GM04503 (cell line): ENCODE measurements around the gene HAAO.

Experiments
- DNase-seq: peaks from one replicate; pipeline ENCODE4 v3.0.0-alpha.2; 2012; ENCODE audit warnings: low read depth

HAAO gene

GRCh38 chr2:42767899-42768705 lies 24.3 kb downstream of the HAAO start:
- no peak for DNase-seq

DNA sequence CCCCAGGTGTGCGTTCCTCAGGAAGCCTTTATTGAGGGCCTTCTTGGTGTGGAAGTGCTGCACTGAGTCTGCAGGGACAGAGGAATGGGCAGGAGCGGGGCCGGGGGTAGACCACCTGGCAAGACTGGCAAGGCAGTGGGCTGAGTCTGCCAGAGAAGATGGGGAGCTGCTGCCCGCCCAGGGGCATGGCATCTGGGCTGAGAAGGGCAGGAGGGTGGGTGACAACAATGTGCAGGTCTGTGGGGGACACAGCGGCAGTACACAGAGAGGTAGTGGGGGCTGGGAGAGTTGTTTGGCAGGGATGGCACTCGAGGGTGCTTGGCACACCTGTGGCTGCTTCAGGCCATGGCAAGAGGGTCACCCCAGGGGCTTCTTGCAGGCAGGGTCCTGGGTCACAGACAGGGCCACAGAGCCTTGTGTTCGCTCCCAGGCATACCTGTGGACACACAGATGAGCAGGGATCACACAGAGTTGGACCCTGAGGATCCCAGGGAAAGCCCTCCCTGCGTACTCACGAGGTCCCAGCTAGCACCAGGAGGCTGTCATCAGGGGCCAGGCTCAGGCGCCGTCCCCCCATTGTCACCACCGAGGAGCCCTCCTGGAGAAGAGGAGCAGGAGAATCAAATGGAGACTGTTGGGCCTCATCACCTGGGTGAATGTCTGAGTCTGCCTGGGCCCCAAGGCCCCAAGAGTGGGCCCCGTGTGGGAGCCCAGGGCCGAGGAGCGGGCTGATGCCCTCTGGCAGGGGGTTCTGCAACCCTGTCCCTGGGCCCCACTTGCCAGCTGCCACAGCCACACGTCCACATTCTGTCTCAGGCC lies 25.1 kb downstream of the HAAO start:
- DNase-seq: no peak

- DNase-seq: no peak
These were observed 26.7 kb downstream of the HAAO start for GRCh38 chr2:42765686-42766085.

GRCh38 chr2:42764901-42765300 lies 27.5 kb downstream of the HAAO start:
- no peak for DNase-seq

DNA sequence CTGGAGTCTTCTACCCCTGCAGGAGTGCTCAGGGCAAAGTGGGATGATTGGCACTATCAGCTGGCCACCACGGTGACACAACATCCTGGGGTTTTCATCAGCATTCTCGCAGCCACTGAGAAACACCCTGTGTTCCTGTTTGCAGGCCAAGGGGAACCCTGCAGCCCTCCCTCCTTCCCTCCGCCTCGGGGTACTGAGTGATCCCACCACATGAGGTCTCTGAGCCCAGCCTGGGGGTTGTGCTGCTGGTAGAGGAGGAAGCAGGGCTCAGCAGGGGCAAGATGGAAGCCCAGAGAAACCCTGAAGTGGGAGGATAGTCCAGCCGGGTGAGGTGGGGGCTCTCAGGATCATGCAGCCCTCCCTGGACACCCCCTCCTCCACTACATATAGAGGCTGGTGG lies 28.3 kb downstream of the HAAO start, which contains the start of gene OXER1:
Gene OXER1 (minus strand): TSS at position 40 of the 400 bp plus-strand sequence. CDS start 73 bp downstream, outside the sequence.
- DNase-seq: no peak

DNA sequence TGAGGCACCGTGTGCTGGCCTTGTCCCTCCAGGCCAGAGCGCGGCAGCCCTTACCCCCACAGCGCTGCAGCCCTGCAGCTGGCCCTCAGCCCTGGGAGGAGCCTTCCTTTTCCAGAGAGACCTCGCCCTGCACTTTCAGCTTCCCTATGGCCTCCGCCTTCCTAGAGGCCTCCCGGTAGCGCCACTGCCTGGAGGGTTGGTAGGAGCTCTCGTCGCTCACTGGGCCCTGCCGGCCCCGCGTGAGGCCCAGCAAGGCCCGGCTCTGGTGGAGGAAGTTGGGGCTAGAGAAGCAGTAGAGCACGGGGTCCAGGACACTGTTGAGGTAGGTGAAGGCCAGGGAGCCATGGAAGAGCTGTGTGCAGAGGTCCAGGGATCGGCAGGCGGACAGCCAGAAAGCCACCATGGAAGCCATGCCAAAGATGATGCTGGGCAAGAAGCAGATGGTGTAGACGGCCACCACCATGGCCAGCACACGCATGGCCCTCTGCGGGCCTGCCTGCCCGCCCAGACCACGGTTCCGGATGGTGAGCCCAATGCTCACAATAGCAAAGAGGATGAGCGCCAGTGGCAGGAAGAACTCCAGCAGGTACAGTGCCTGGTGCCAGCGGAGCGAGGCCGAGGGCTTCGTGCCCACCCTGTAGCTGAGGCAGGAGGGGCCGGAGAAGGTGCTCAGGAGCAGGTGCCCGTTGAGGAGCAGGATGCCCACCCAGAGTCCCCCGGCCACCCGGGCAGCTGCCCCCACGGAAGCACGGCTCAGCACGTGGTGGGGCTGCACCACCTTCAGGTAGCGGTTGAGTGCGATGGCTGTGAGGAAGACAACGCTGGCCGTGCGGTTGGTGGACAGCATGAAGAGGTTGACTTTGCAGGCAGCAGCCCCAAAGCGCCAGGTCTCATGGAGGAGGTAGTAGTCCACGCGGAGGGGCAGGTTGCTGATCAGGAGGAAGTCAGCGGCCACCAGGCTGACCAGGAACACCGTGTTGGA lies 29.3 kb downstream of the HAAO start:
- no peak for DNase-seq

DNA sequence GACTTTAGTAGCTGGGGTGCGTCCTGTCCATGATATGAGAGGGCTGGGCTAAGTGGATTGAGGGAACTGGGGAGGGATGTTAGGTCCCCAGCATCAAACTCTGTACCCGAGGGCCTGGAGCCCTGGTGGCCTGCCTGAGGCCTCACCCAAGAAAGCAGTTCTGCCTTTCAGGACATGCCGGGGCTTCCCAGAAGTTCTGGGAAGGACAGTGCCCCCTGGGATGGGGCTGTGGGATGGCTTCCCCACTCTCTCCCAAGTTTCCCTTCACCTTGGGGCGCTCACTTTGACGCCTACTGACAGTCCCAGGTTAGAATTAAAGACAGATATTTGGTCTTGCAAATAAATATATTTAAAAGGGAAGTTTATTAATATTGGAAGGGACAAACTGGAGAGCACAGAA lies 30.2 kb downstream of the HAAO start:
- DNase-seq: no peak

DNA sequence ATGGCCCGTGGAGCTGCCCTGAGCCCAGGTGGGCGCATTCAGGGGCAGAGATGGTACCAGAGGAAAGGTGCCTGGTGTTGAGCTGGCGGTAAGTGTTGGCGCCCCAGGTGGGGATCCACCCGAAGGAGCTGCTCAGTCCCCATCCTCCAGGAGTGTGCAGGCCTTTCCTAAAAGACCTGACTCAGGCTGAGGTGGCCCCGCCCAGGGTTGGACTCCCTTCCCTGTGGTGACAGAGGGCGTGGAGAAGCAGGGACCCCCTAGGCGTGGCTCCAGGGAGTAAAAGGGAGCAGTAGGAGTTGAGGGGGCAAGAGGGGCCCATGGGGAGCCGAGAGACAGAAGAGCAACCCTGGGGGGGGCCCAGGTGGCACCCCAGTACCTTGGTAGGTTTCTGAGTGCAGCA lies 30.8 kb downstream of the HAAO start:
- DNase-seq: no peak

GRCh38 chr2:42758751-42759150 lies 33.6 kb downstream of the HAAO start:
- no peak for DNase-seq

DNA sequence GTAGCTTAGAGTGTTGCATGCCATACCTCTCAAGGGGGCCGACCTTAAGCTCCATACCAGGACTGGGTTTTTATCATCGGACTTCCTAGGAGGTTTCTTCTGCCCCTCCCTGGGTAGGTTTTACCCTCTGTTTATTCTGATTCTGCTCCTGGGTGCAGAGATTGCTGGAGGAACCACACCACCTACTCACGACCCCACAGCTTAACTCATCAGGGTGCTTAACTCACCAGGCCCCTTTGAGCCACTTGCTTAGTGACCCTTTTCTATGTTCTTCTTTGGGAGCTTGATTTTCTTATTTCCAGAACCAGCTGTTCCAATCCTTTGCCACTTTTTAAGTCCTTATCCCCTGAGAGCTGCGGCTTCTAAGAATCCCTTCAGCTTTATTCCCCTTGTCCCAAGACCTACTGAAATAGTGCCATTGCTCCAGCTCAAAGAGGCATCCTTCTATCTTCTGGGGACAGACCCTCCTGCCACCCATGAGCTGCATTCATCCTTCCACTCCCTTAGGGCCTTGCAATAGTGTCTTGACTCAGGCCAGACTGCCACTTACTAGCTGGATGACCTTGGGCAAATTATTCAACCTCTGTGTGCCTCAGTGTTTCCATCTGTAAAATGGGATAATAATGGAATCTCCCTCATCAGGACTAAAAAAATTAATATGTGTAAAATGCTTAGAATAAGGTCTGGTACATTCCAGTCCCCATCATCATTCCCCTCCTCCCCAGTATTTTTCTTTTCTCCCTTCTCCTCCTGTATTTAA lies 34.2 kb downstream of the HAAO start:
- DNase-seq: no peak

- no peak for DNase-seq
These were observed 35.3 kb downstream of the HAAO start for GRCh38 chr2:42756966-42757513.

DNA sequence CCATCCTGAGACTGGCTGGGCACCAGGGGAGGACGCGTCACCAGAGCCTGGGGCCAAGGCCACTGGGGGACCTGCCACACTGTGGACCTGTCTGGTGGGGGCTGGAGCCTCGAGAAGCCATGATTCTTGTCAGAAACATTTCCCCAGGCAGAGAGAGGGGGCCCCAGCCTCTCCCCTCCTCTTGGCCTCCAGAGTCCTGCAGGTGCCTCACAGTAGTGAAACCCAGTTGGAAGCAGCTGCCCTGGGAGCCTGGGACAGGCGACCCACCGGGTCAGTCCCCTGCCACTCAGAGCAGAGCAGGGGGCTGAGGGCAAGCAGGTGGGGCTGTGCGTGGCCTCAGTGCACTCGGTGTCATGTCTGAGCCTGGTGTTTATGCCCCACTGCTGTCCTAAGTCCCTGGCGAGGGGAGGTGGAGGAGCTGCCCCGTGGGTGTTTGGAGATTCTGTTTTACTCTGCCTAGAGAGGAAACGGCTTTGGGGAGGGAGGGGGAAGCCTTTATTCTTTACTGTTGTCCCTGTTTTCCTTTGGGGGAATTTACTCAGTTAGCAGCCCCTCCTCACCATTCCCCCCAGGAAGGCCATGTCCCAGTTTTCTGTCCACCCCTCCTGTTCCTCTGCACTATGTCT lies 36.1 kb downstream of the HAAO start:
- no peak for DNase-seq

DNA sequence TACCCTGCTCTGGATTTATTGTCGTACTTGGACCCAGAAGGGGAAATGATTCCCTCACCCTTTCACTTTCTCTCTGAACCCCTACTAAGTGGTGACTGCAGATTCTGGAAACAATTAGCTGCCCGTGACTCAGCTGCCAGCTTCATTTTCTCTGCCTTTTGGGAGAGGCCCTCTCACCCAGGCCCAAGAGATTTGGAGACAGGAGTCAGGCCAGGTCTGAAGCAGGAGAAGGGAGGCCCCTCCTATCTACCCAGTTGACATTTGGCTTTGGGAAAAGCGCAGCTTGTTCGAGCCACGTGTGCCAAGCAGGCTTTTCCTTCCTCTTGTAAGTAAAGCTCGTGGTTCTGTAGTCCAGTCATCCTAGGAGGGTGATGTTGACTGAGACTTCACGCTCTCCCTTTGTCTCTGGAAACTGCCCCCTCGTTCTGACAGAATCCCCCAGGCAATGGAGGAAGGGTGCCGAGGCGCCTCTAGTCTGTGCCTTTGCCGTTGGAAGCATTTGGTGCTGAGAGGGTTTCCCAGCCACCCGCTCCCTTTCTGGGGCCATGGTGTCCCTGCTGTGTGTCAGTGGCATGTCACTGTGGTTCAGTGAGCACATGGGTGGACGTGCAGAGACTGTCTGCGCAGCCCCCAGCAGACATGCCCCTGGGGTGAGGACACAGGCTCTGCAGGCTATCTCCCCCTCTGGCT lies 37.0 kb downstream of the HAAO start:
- DNase-seq: peak; percentile 23

DNA sequence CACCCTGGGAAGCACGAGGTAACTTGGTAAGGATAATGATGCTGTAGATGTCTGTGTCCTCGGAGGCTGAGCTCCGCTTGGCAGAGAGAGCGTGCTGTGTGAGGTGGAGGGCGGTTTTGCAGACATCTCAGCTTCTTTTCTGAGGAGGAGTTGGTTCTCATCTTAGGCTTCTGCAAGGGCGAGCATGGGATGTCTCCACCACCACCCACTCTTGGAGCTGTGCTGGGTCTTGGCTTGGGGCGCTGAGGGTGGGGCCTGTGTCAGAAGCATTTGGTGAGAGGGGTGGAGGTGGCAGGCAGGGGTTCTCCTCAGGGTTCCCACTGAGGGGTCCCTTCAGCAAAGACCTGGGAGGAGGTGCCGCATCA lies 37.6 kb downstream of the HAAO start:
- no peak for DNase-seq

DNA sequence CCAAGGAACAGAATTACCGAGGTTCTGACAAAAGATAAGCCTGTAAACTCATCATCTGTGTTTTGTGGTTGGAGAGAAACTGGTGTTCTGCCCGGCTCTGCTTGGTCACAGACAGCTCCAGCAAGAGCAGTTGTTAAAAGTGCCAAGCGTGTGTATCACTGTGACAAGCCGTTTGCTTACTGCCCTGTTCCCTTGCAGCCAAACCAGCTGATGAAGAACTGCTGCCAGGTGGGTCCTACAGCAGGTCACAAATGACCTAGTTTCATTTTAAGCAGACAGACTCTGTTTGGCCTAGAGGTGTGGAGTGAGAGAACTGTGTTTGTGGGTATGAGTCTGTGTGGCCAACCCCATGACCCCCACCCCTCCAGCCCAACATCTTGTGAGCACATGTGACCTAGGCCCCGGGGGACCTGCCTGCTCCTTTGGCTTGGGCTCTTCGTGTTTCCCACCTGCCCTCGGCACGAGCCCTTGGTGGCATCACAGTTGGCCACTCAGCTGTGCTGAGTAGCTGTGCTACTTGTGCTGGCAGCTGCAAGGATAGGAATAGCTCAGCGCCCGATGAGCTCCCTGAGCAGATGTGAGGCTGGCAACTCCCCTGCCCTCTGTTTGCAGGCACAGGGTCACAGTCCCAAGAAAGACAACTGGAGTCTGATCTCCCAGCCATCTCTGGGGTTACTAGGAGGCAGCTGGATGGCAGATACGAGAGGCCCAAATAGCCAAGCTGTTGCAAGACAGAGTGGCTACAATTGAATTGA lies 38.2 kb downstream of the HAAO start:
- DNase-seq: no peak

- no peak for DNase-seq
These were observed 39.3 kb downstream of the HAAO start for GRCh38 chr2:42752816-42753813.

GRCh38 chr2:42752314-42752713 lies 40.1 kb downstream of the HAAO start:
- DNase-seq: no peak

DNA sequence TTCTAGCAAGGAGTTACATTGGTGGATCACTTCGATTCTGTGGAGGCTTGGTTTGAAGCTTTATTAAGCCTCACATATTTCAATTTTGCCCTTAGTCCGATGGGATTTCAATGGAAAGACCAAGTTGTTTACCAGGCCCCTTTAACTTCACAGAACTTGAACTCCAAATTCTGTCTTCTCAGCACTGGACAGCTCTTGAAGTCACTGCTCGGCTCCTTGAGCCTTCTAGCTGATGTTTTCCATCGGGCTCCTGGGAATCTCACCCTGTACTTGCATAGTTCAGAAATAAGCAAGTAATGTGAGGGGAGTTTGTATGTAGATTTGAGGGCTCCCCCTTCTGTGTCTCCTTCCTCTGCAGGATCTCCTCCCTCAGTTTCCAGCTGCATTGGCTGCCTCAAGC lies 43.5 kb downstream of the HAAO start:
- no peak for DNase-seq
